OCI-LY1 (cell line): ENCODE measurements around the gene CD200.

Experiments
- CTCF ChIP-seq: fragments of 200-600 bp; sonication (generic), shearing (Covaris generic); IDR thresholded peaks from 2 replicates; pipeline ENCODE4 v1.5.1; 2017; ENCODE audit warnings: mild to moderate bottlenecking, antibody characterized with exemption, low read length, moderate library complexity, mixed read lengths
- EZH2 ChIP-seq: fragments of 200-600 bp; sonication (generic), shearing (Covaris generic); IDR thresholded peaks from 2 replicates; pipeline ENCODE4 v1.8.0; 2017; ENCODE audit warnings: borderline replicate concordance, mixed run types, mild to moderate bottlenecking, antibody characterized with exemption, low read length, moderate library complexity, mixed read lengths

DNA sequence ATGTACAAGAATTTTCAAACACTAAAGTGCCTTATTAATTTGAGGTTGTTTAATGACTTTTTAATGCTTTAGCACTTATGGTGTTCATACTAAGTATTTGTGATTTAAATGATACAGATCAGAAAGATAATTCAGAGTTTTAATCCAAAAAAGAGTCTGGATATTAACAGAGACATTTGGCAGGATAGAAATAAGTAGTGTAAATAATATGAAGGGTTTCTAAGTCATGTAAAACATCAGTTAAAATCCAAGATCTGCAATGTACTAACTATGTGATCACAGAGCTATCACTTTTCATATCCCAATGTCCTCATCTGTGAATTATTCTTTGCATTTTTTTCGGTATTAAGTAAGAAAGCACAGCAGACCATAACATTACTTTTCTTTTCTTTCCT is 62.9 kb downstream of the CD200 start:
- no peak for TF ChIP-seq CTCF
- TF ChIP-seq EZH2: no peak
